Calu3 (cell line): ENCODE data around the gene ACTBL2. TPM values are rescaled to one million over a fixed set of nuclear protein-coding genes. Genes with fewer than 3 reads are reported as not detected.
A peak's percentile ranks its signal among the peaks of the same experiment; 100 is the strongest.

Experiments used
- BruUV-seq: library from RNA; stranded (reverse); fragments of 400-500 nt; replicated peaks from 2 replicates; lab custom pipeline; 2021; lab: Mats Ljungman, UMichigan
- CTCF ChIA-PET: fragments of 300-600 bp; sonication (Branson Sonifier 250); formaldehyde crosslinking; loops from one replicate; lab custom pipeline; 2022; ENCODE audit warnings: antibody characterized with exemption; lab: Charles Lee
- DNase-seq: peaks from one replicate; pipeline ENCODE4 v3.0.0; 2022
- H3K27ac Mint-ChIP-seq: one replicate; pipeline ENCODE4 v1.8.0; 2022; ENCODE audit warnings: mixed read lengths; ENCODE audit not compliant: unreplicated experiment
- H3K27me3 Mint-ChIP-seq: one replicate; pipeline ENCODE4 v1.8.0; 2022; ENCODE audit warnings: mixed read lengths; ENCODE audit not compliant: unreplicated experiment
- H3K36me3 Mint-ChIP-seq: one replicate; pipeline ENCODE4 v1.8.0; 2022; ENCODE audit warnings: mild to moderate bottlenecking, moderate library complexity, mixed read lengths; ENCODE audit not compliant: insufficient read depth, unreplicated experiment
- H3K4me1 Mint-ChIP-seq: one replicate; pipeline ENCODE4 v1.8.0; 2022; ENCODE audit warnings: mild to moderate bottlenecking, low read depth, mixed read lengths; ENCODE audit not compliant: unreplicated experiment
- H3K4me3 Mint-ChIP-seq: one replicate; pipeline ENCODE4 v1.8.0; 2022; ENCODE audit warnings: mild to moderate bottlenecking, low read depth, moderate library complexity, mixed read lengths; ENCODE audit not compliant: unreplicated experiment
- H3K9me3 Mint-ChIP-seq: one replicate; pipeline ENCODE4 v1.8.0; 2022; ENCODE audit warnings: low read depth, mixed read lengths; ENCODE audit not compliant: unreplicated experiment
- CTCF ChIP-seq: fragments of 200-600 bp; IDR thresholded peaks from one replicate; pipeline ENCODE4 v1.8.0; 2022; ENCODE audit warnings: antibody characterized with exemption; ENCODE audit not compliant: unreplicated experiment
- intact Hi-C: fragments of 100-400 bp; cut with micrococcal nuclease; formaldehyde crosslinking; loops from one replicate; pipeline ENCODE4 v1.10.0; 2022; ENCODE audit not compliant: unreplicated experiment
- total RNA-seq: library from RNA; stranded (reverse); gene quantifications from 2 replicates; pipeline ENCODE4 v1.2.3, GENCODE V29; 2022

ACTBL2 gene
- total RNA-seq, 1 experiment from 2014 or later: 0.45 TPM

GRCh38 chr5:57504357-57504756 is 21.7 kb upstream of the ACTBL2 start:
- no peaks in the 10 kb centered on the region for H3K36me3 Mint-ChIP-seq
- CTCF ChIA-PET: no interaction called here
- H3K4me1 Mint-ChIP-seq: peaks cover 49% of the 10 kb centered on the region
- BruUV-seq: no TSS peak
- H3K27me3 Mint-ChIP-seq: no peaks in the 10 kb centered on the region
- H3K4me3 Mint-ChIP-seq: no peak overlapping the region
- DNase-seq: no peak
- TF ChIP-seq CTCF: no peak
- peaks cover 2% of the 10 kb centered on the region for H3K9me3 Mint-ChIP-seq
- H3K27ac Mint-ChIP-seq: no peak overlapping the region
- intact Hi-C loops: no loop called here

GRCh38 chr5:57503433-57503832 is 20.8 kb upstream of the ACTBL2 start:
- intact Hi-C loops: no loop called here
- no peak overlapping the region for H3K4me3 Mint-ChIP-seq

GRCh38 chr5:57501414-57502201 is 19.0 kb upstream of the ACTBL2 start:
- Mint-ChIP-seq H3K27me3 (no peaks in the 10 kb centered on the region), H3K4me3 (no peak overlapping the region), H3K4me1 (peaks cover 64% of the 10 kb centered on the region), H3K27ac (peak overlapping the region; percentile 75), H3K9me3 (no peaks in the 10 kb centered on the region), H3K36me3 (no peaks in the 10 kb centered on the region)
- no peak for TF ChIP-seq CTCF
- DNase-seq: no peak
- BruUV-seq: no TSS peak
- CTCF ChIA-PET: interaction anchor here (3.9 kb wide), 1 partner anchor 277 kb away, joined by 33 read pairs; no protein-coding TSS in a partner anchor
- intact Hi-C loops: no loop called here

More at GRCh38 chr5:57503433-57503832, 20.8 kb upstream of the ACTBL2 start:
- Mint-ChIP-seq H3K36me3 (no peaks in the 10 kb centered on the region), H3K27me3 (no peaks in the 10 kb centered on the region), H3K27ac (no peak overlapping the region), H3K4me1 (peaks cover 59% of the 10 kb centered on the region), H3K9me3 (peaks cover 2% of the 10 kb centered on the region)
- no peak for DNase-seq
- CTCF ChIA-PET: no interaction called here
- no peak for TF ChIP-seq CTCF
- BruUV-seq: no TSS peak

- H3K4me1 Mint-ChIP-seq: peaks cover 81% of the 10 kb centered on the region
- BruUV-seq: no TSS peak
- peak; percentile 63 for TF ChIP-seq CTCF
- no peak overlapping the region for H3K4me3 Mint-ChIP-seq
- peak; percentile 52 for DNase-seq
- no peaks in the 10 kb centered on the region for H3K27me3 Mint-ChIP-seq
- no peaks in the 10 kb centered on the region for H3K36me3 Mint-ChIP-seq
- CTCF ChIA-PET: interaction anchor here (0.6 to 3.9 kb wide), 13 partner anchors 116 to 961 kb away, joined by 3 to 33 read pairs (median 4); partner anchors contain the start of gene PLK2
- intact Hi-C loops: loop anchor here (1.0 to 10.0 kb wide), 6 partner anchors 132 to 963 kb away; no protein-coding TSS in a partner anchor
- no peaks in the 10 kb centered on the region for H3K9me3 Mint-ChIP-seq
- peak overlapping the region; percentile 56 for H3K27ac Mint-ChIP-seq
Measured at GRCh38 chr5:57499262-57500050, 16.8 kb upstream of the ACTBL2 start.
